Measurements from ENCODE around the gene TNRC6C. TPM values are rescaled to one million over a fixed set of nuclear protein-coding genes. Genes with fewer than 3 reads are reported as not detected.

TNRC6C gene
- total and polyA plus RNA-seq, 9 of the 15 experiments (the other 6 are each of a cell fraction or from before 2014, with no cell fraction given) = 0.20 to 4.9 (median 2.3) TPM

DNA sequence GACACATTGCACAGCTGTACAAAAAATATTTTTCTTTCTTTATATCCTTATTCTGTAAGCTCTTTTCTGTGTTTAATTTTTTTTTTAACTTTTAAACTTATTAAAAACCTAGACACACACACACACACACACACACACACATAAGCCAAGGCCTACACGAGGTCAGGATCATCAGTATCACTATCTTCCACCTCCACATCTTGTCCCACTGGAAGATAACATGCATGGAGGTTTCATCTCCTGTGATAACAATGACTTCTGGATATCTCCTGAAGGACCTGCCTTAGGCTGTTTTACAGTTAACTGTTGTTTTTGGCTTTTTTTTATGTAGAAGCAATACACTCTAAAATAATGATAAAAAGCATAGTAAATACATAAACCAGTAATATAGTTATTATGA, 71.2 kb downstream of the TNRC6C start (continued):
- TF ChIP-seq HSF4 (CRISPR knock-in tag; IDR thresholded peaks at IDR 0.05; ENCODE audit: borderline replicate concordance) = no peak
- 0 out of 4 replicates have a peak, but pooled peaks of 1 of the 2 experiments have one; percentile 45 for TF ChIP-seq ETV6 (IDR thresholded peaks at IDR 0.05; ENCODE audit: borderline replicate concordance in 1 of 2, low read depth in 2 of 2, low read length in 1 of 2)
- no peak for TF ChIP-seq ETV6 (CRISPR knock-in tag; IDR thresholded peaks at IDR 0.05; ENCODE audit: borderline replicate concordance)
- TF ChIP-seq NRF1 (conservative IDR thresholded peaks at IDR 0.05 in 1 of 2, IDR thresholded peaks at IDR 0.05 in 1 of 2) = no peak
- no peak for TF ChIP-seq BCL6 (CRISPR knock-in tag; IDR thresholded peaks at IDR 0.05)
- no peak for TF ChIP-seq NR3C1 (CRISPR knock-in tag; IDR thresholded peaks at IDR 0.05)
- TF ChIP-seq RCOR1 (IDR thresholded peaks at IDR 0.05; ENCODE audit: borderline replicate concordance in 1 of 2, low read depth in 2 of 2, low read length in 2 of 2) = peak; percentile 56 to 96; a peak in 3 of 4 replicates
- peak; percentile 94 for TF ChIP-seq TAL1 (IDR thresholded peaks at IDR 0.05)
- no peak for TF ChIP-seq SREBF2 (CRISPR knock-in tag; IDR thresholded peaks at IDR 0.05)
- no peak for TF ChIP-seq MAZ (CRISPR knock-in tag; conservative IDR thresholded peaks at IDR 0.05 in 1 of 2, IDR thresholded peaks at IDR 0.05 in 1 of 2)
- no peak for TF ChIP-seq PPARD (CRISPR knock-in tag; IDR thresholded peaks at IDR 0.05)
- no peak for TF ChIP-seq GABPA (tag; conservative IDR thresholded peaks at IDR 0.05; ENCODE audit: low read depth)
- no peak for TF ChIP-seq SAP30 (IDR thresholded peaks at IDR 0.05; ENCODE audit: borderline replicate concordance, insufficient read depth, low read depth, low read length, poor library complexity, severe bottlenecking)
- no peak for TF ChIP-seq EZH2 (IDR thresholded peaks at IDR 0.05; ENCODE audit: borderline replicate concordance, low read depth, low read length)
- TF ChIP-seq, protein P1, sequence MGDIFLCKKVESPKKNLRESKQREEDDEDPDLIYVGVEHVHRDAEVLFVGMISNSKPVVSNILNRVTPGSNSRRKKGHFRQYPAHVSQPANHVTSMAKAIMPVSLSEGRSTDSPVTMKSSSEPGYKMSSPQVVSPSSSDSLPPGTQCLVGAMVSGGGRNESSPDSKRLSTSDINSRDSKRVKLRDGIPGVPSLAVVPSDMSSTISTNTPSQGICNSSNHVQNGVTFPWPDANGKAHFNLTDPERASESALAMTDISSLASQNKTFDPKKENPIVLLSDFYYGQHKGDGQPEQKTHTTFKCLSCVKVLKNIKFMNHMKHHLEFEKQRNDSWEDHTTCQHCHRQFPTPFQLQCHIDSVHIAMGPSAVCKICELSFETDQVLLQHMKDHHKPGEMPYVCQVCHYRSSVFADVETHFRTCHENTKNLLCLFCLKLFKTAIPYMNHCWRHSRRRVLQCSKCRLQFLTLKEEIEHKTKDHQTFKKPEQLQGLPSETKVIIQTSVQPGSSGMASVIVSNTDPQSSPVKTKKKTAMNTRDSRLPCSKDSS (IDR thresholded peaks at IDR 0.05; ENCODE audit: low read depth, partially characterized antibody) = no peak
- peak; percentile 76 to 91; a peak in 3 of 4 replicates for TF ChIP-seq TRIM24 (IDR thresholded peaks at IDR 0.05)
- no peak for TF ChIP-seq FOXJ2 (tag; IDR thresholded peaks at IDR 0.05)
- no peak for TF ChIP-seq RNF2 (IDR thresholded peaks at IDR 0.05)
- no peak for TF ChIP-seq RBM25 (IDR thresholded peaks at IDR 0.05; ENCODE audit: low read depth, low read length, severe bottlenecking)
- peak; percentile 78 for TF ChIP-seq PML (IDR thresholded peaks at IDR 0.05; ENCODE audit: low read length)
- no peak for TF ChIP-seq ZNF707 (CRISPR knock-in tag; conservative IDR thresholded peaks at IDR 0.05)
- no peak for TF ChIP-seq PRMT5 (CRISPR knock-in tag; IDR thresholded peaks at IDR 0.05)
- no peak for TF ChIP-seq DIDO1 (tag; IDR thresholded peaks at IDR 0.05; ENCODE audit: low read depth)
- peak; percentile 84; the same call in 1 of the 2 replicates for TF ChIP-seq HDAC2 (IDR thresholded peaks at IDR 0.05)
- no peak for TF ChIP-seq TEAD2 (tag; IDR thresholded peaks at IDR 0.05)
- TF ChIP-seq GTF3C2 (IDR thresholded peaks at IDR 0.05; ENCODE audit: borderline replicate concordance, extremely low read depth, insufficient read length) = no peak
- TF ChIP-seq FUS (optimal IDR thresholded peaks at IDR 0.05; ENCODE audit: low read depth, low read length) = no peak
- TF ChIP-seq KAT2B (IDR thresholded peaks at IDR 0.05; ENCODE audit: low read depth, low read length) = no peak
